ENCODE measurements around the gene WASHC2A. TPM values are rescaled to one million over a fixed set of nuclear protein-coding genes. Genes with fewer than 3 reads are reported as not detected.
"Not testable (repeated sequence)": the region's sequence is repeated elsewhere in the genome, so short reads cannot be mapped to it uniquely, and the experiment has no call there.

WASHC2A gene, protein sequence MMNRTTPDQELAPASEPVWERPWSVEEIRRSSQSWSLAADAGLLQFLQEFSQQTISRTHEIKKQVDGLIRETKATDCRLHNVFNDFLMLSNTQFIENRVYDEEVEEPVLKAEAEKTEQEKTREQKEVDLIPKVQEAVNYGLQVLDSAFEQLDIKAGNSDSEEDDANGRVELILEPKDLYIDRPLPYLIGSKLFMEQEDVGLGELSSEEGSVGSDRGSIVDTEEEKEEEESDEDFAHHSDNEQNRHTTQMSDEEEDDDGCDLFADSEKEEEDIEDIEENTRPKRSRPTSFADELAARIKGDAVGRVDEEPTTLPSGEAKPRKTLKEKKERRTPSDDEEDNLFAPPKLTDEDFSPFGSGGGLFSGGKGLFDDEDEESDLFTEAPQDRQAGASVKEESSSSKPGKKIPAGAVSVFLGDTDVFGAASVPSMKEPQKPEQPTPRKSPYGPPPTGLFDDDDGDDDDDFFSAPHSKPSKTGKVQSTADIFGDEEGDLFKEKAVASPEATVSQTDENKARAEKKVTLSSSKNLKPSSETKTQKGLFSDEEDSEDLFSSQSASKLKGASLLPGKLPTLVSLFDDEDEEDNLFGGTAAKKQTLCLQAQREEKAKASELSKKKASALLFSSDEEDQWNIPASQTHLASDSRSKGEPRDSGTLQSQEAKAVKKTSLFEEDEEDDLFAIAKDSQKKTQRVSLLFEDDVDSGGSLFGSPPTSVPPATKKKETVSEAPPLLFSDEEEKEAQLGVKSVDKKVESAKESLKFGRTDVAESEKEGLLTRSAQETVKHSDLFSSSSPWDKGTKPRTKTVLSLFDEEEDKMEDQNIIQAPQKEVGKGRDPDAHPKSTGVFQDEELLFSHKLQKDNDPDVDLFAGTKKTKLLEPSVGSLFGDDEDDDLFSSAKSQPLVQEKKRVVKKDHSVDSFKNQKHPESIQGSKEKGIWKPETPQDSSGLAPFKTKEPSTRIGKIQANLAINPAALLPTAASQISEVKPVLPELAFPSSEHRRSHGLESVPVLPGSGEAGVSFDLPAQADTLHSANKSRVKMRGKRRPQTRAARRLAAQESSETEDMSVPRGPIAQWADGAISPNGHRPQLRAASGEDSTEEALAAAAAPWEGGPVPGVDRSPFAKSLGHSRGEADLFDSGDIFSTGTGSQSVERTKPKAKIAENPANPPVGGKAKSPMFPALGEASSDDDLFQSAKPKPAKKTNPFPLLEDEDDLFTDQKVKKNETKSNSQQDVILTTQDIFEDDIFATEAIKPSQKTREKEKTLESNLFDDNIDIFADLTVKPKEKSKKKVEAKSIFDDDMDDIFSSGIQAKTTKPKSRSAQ (N-terminal part only)
- total RNA-seq (2022): 24.5 and 32.8 TPM in 2 replicates
- percentile 64 among the genes with signal in this experiment for Bru-seq, nascent RNA
- BruChase-seq, experiment 1, labeled RNA remaining after a 6-hour chase: percentile 71 among the genes with signal in this experiment
- percentile 62 among the genes with signal in this experiment for BruChase-seq, experiment 2, labeled RNA remaining after a 2-hour chase
- long read RNA-seq, full-length matches to known transcripts: 7 of 30 reads
- long read RNA-seq, partial matches to known transcripts: 10 of 30 reads
- long read RNA-seq, other reads (novel, unspliced or antisense): 13 of 30 reads

- BruUV-seq (replicated peaks); H3K27me3 Mint-ChIP-seq (ENCODE audit: unreplicated experiment); H3K36me3 Mint-ChIP-seq (ENCODE audit: insufficient read depth, unreplicated experiment): not testable (repeated sequence)
Measured at GRCh38 chr10:50067546-50068351, at the start of gene WASHC2A. WASHC2A (plus strand) TSS chr10:50067954; CDS start chr10:50068006, 52 bp downstream.

DNA sequence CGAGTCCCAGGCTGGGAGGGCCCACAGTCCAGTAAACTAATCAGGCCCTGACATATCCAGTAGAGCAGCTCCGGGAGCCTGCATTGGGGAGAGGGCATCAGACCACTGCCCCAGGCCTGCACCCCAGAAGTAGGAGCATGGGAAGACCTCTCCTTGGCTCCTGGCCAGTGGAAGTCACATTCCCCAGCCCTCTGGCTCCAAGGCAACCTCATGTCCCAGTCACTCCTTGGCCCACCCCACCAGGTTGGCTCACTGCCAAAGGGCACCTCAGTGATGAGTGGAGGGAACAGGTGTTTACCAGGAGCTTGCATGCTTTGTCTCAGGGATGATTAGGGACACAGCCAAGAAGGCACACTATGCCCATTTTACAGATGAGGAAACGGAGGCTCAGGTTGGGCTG is 48.5 kb upstream of the WASHC2A start:
- H3K4me1 Mint-ChIP-seq (ENCODE audit: low read depth, unreplicated experiment); DNase-seq; H3K27ac Mint-ChIP-seq (ENCODE audit: unreplicated experiment); H3K36me3 Mint-ChIP-seq (ENCODE audit: insufficient read depth, unreplicated experiment); H3K9me3 Mint-ChIP-seq (ENCODE audit: low read depth, unreplicated experiment); intact Hi-C loops (cut with micrococcal nuclease; ENCODE audit: unreplicated experiment); H3K27me3 Mint-ChIP-seq (ENCODE audit: unreplicated experiment); H3K4me3 Mint-ChIP-seq (ENCODE audit: low read depth, unreplicated experiment); BruUV-seq (replicated peaks); CTCF ChIA-PET: not testable (repeated sequence)

More at GRCh38 chr10:50067546-50068351, at the start of gene WASHC2A:
- H3K9me3 Mint-ChIP-seq (ENCODE audit: low read depth, unreplicated experiment); H3K27ac Mint-ChIP-seq (ENCODE audit: unreplicated experiment); CTCF ChIA-PET; intact Hi-C loops (cut with micrococcal nuclease; ENCODE audit: unreplicated experiment); H3K4me1 Mint-ChIP-seq (ENCODE audit: low read depth, unreplicated experiment): not testable (repeated sequence)
- peak within 1 kb of the TSS; percentile 78 for H3K4me3 Mint-ChIP-seq (ENCODE audit: low read depth, unreplicated experiment)
- peak; percentile 74 for DNase-seq

DNA sequence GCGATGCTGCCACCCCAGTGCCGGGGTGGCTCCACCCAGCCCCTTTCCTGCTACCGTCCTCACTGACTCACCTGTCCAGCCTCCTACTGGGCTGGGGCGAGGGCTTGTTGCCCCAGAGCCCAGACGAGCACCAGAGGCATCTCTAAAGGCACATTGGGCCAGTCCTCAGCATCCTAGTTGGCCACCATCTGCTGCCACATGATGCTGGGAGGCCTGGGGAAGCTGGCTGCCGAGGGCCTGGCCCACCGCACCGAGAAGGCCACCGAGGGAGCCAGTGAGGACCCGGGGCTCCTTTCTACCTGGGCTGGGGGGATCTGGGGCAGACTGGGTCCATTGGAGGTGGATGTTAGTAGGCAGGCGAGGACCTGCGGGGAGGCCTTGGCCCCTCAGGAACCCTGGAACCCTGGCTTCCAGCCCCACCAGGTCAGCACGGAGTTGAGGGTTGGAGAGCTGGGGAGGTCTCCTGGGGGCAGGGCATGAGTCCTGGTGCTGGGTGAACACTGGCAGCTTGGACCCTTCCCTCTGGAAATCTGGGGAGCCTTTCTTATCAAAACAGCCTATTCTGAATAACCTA is 47.2 kb upstream of the WASHC2A start:
- H3K36me3 Mint-ChIP-seq (ENCODE audit: insufficient read depth, unreplicated experiment); H3K4me1 Mint-ChIP-seq (ENCODE audit: low read depth, unreplicated experiment); H3K9me3 Mint-ChIP-seq (ENCODE audit: low read depth, unreplicated experiment); BruUV-seq (replicated peaks); intact Hi-C loops (cut with micrococcal nuclease; ENCODE audit: unreplicated experiment); CTCF ChIA-PET; H3K4me3 Mint-ChIP-seq (ENCODE audit: low read depth, unreplicated experiment); DNase-seq; H3K27ac Mint-ChIP-seq (ENCODE audit: unreplicated experiment): not testable (repeated sequence)
- H3K27me3 Mint-ChIP-seq (ENCODE audit: unreplicated experiment): peaks cover 20% of the 10 kb centered on the region

- Mint-ChIP-seq H3K9me3 (ENCODE audit: low read depth, unreplicated experiment) (no peaks in the 10 kb centered on the region), H3K36me3 (ENCODE audit: insufficient read depth, unreplicated experiment) (peaks cover 3% of the 10 kb centered on the region), H3K4me1 (ENCODE audit: low read depth, unreplicated experiment) (no peaks in the 10 kb centered on the region), H3K27me3 (ENCODE audit: unreplicated experiment) (peaks cover 31% of the 10 kb centered on the region), H3K27ac (ENCODE audit: unreplicated experiment) (no peak overlapping the region), H3K4me3 (ENCODE audit: low read depth, unreplicated experiment) (no peak overlapping the region)
- no peak for TF ChIP-seq CTCF (IDR thresholded peaks at IDR 0.05; ENCODE audit: unreplicated experiment)
- CTCF ChIA-PET: no interaction called here
- no peak for DNase-seq
- BruUV-seq (replicated peaks): no TSS peak
- intact Hi-C loops (cut with micrococcal nuclease; ENCODE audit: unreplicated experiment): no loop called here
Measured at GRCh38 chr10:50021646-50022045, 46.1 kb upstream of the WASHC2A start.

DNA sequence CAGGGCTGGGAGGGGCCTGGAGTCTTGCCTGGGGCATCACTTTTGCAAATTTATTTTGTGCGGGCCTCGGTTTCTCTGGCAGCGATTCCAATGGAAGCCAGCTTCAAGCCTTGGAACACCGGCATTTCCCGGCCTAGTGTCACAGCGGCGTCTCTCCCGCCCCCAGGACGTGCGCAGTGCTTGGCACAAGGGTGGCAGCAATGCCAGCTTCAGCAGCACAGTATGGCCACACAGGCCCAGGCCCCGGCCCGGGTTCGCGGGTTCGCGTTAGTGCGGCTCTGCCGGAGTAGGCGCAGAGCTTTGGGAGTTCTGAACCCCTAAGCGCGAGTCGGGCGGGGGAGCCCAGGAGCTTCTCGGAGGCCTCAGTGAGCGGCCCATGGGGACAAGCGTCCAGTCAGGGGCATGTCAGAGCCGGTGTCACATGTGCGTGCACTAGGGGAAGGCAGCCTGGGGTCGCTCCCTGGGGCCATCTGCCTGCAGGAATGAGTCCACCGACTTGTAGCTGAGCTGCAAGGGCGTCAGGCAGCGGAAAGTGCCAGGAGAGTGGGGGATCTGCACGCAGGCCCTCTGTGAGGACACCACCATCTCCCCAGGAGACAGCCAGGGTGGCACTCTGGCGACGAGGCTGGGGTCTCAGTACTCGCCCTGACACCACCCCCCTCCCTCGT is 42.9 kb upstream of the WASHC2A start:
- H3K36me3 Mint-ChIP-seq (ENCODE audit: insufficient read depth, unreplicated experiment); CTCF ChIA-PET; H3K4me1 Mint-ChIP-seq (ENCODE audit: low read depth, unreplicated experiment); H3K27ac Mint-ChIP-seq (ENCODE audit: unreplicated experiment); H3K9me3 Mint-ChIP-seq (ENCODE audit: low read depth, unreplicated experiment); BruUV-seq (replicated peaks); intact Hi-C loops (cut with micrococcal nuclease; ENCODE audit: unreplicated experiment); H3K4me3 Mint-ChIP-seq (ENCODE audit: low read depth, unreplicated experiment); DNase-seq: not testable (repeated sequence)
- peaks cover 63% of the 10 kb centered on the region for H3K27me3 Mint-ChIP-seq (ENCODE audit: unreplicated experiment)

Data from Calu3 (cell line).